Measurements from ENCODE around the gene CREB5. TPM values are rescaled to one million over a fixed set of nuclear protein-coding genes. Genes with fewer than 3 reads are reported as not detected.

CREB5 gene
- total and polyA plus RNA-seq, 2 donors (not counting 3 experiments of a cell fraction or from before 2014, with no cell fraction given), result 19.6 to 28.4 TPM

- intact Hi-C loops (cut with micrococcal nuclease) (no loop called here), dilution Hi-C loops (cut with MboI; ENCODE audit: extremely low pct_ligation_motif_present, low sequenced_read_pairs) (no loop called here)
- Histone ChIP-seq H4K20me1 (replicated peaks; ENCODE audit: control insufficient read depth, extremely low read depth, insufficient read depth, low read length) (no peaks in the 10 kb centered on the region), H2AFZ (ENCODE audit: low read depth, low read length) (no peak overlapping the region), H3K27ac (ENCODE audit: insufficient read depth, low read depth, low read length) (no peak overlapping the region), H3K9ac (replicated peaks; ENCODE audit: extremely low read depth, insufficient read depth, low read length) (no peak overlapping the region), H3K9me3 (replicated peaks; ENCODE audit: control insufficient read depth, insufficient read depth, low read length) (no peaks in the 10 kb centered on the region), H3K4me2 (ENCODE audit: insufficient read depth, low read length) (no peak overlapping the region), H3K4me3 (replicated peaks in 1 of 3; ENCODE audit: insufficient read depth in 1 of 3, low read depth in 1 of 3, low read length in 3 of 3) (no peak overlapping the region), H3K36me3 (ENCODE audit: control insufficient read depth in 2 of 2, extremely low read depth in 1 of 2, insufficient read depth in 2 of 2, low read length in 2 of 2) (no peaks in the 10 kb centered on the region), H3K79me2 (ENCODE audit: control insufficient read depth, insufficient read depth, low read length) (no peaks in the 10 kb centered on the region), H3K4me1 (ENCODE audit: control insufficient read depth, extremely low read depth, insufficient read depth, low read length) (no peaks in the 10 kb centered on the region), H3K9me1 (replicated peaks; ENCODE audit: control insufficient read depth, extremely low read depth, insufficient read depth, low read length) (no peaks in the 10 kb centered on the region), H3K27me3 (ENCODE audit: control insufficient read depth in 2 of 2, insufficient read depth in 2 of 2, low read length in 2 of 2) (peaks cover 5 to 9% of the 10 kb centered on the region in 2 experiments)
- no TSS peak for BruUV-seq (replicated peaks)
- DNase-seq (ENCODE audit: low read depth, low spot score) (no peak), FAIRE-seq (no peak)
- no peak for TF ChIP-seq GATA2 (IDR thresholded peaks at IDR 0.05; ENCODE audit: insufficient read depth, insufficient read length, low read depth, low read length)
- TF ChIP-seq CTCF (IDR thresholded peaks at IDR 0.05; ENCODE audit: extremely low read depth in 1 of 2, insufficient read depth in 1 of 2, low read depth in 1 of 2, low read length in 2 of 2), result no peak
- TF ChIP-seq EZH2 (IDR thresholded peaks at IDR 0.05; ENCODE audit: borderline replicate concordance, low read depth, low read length, severe bottlenecking), result no peak
- no peak for TF ChIP-seq POLR2A (IDR thresholded peaks at IDR 0.05; ENCODE audit: low read depth, low read length)
- TF ChIP-seq MYC (IDR thresholded peaks at IDR 0.05; ENCODE audit: low read depth, low read length), result no peak
- TF ChIP-seq POLR2AphosphoS5 (IDR thresholded peaks at IDR 0.05; ENCODE audit: insufficient read depth, low read depth, low read length), result no peak
- TF ChIP-seq JUN (IDR thresholded peaks at IDR 0.05; ENCODE audit: borderline replicate concordance, insufficient read depth, insufficient read length, low read depth), result no peak
- no peak for TF ChIP-seq MAX (IDR thresholded peaks at IDR 0.05; ENCODE audit: insufficient read depth, insufficient read length)
- TF ChIP-seq FOS (IDR thresholded peaks at IDR 0.05; ENCODE audit: borderline replicate concordance, insufficient read depth, low read length), result no peak
- ChIA-PET POLR2A (interaction anchor here (0.6 kb wide), 2 partner anchors 700 to 990 kb away, joined by 5 read pairs; no protein-coding TSS in a partner anchor), CTCF (interaction anchor here (0.9 to 1.8 kb wide), 3 partner anchors 10 to 33 kb away, joined by 3 to 6 read pairs (median 3); no protein-coding TSS in a partner anchor)
These were observed 23.5 kb downstream of the CREB5 start for GRCh38 chr7:28435732-28436378.

Measured in endothelial cell of umbilical vein (primary cell).